B cell (primary cell): ENCODE results near the gene CCNA2. TPM values are rescaled to one million over a fixed set of nuclear protein-coding genes. Genes with fewer than 3 reads are reported as not detected.

ENCODE experiments used
- ATAC-seq: fragments of 200-7000 bp; cut with Tn5 transposase; one replicate; pipeline ENCODE4 v1.10.0; 2021; ENCODE audit warnings: low read depth, mild to moderate bottlenecking, moderate number of reproducible peaks, moderate library complexity
- CTCF ChIA-PET: fragments of 350-600 bp; sonication (Branson Sonifier 250); formaldehyde crosslinking; loops from one replicate; lab custom pipeline; 2021; ENCODE audit warnings: antibody characterized with exemption, inconsistent platforms; lab: Charles Lee
- POLR2A ChIA-PET: fragments of 350-600 bp; sonication (Branson Sonifier 250); formaldehyde crosslinking; loops from one replicate; lab custom pipeline; 2021; ENCODE audit warnings: antibody characterized with exemption; lab: Charles Lee
- DNase-seq: peaks from one replicate; pipeline ENCODE4 v3.0.0; 2013
- H2AFZ ChIP-seq: 2 replicates; pipeline ENCODE4 v1.6.1; 2012; ENCODE audit warnings: mild to moderate bottlenecking, low read depth, low read length; ENCODE audit not compliant: insufficient read depth, poor library complexity, severe bottlenecking
- H3K27ac ChIP-seq, 2 donors: 1 replicate in 1 of 2; 2 replicates in 1 of 2; pipeline ENCODE4 v1.5.1; 2012 to 2013; ENCODE audit warnings: low read length in 2 of 2, mild to moderate bottlenecking in 2 of 2, moderate library complexity in 1 of 2
- H3K27me3 ChIP-seq, 4 experiments: fragments of 200-600 bp in 1 of 4; sonication (generic) in 1 of 4; replicated peaks in 1 of 4; 1 replicate in 2 of 4; 2 replicates in 2 of 4; pipeline versions ENCODE4 v1.6.1 to v1.7.0; 2013 to 2016; ENCODE audit warnings: low read length in 3 of 4, mild to moderate bottlenecking in 2 of 4, mixed read lengths in 1 of 4, moderate library complexity in 1 of 4; ENCODE audit not compliant: insufficient read depth in 4 of 4, control insufficient read depth in 3 of 4; ENCODE audit errors: control extremely low read depth in 1 of 4
- H3K36me3 ChIP-seq, 2 experiments: replicated peaks in 1 of 2; 1 replicate in 1 of 2; 2 replicates in 1 of 2; pipeline versions ENCODE4 v1.6.1 to v1.7.1; 2013; ENCODE audit warnings: low read length in 1 of 2; ENCODE audit not compliant: insufficient read depth in 2 of 2, control insufficient read depth in 1 of 2; ENCODE audit errors: control extremely low read depth in 1 of 2, extremely low read depth in 1 of 2
- H3K4me1 ChIP-seq, 2 donors: fragments of 200-600 bp in 1 of 2; sonication (generic) in 1 of 2; 1 replicate in 1 of 2; 2 replicates in 1 of 2; pipeline versions ENCODE4 v1.5.1 to v1.6.1; 2013 to 2017; ENCODE audit warnings: low read length in 2 of 2; ENCODE audit not compliant: control insufficient read depth in 2 of 2, insufficient read depth in 2 of 2
- H3K4me2 ChIP-seq: replicated peaks from 2 replicates; pipeline ENCODE3; 2012; ENCODE audit warnings: mild to moderate bottlenecking, low read depth, low read length; ENCODE audit not compliant: poor library complexity, severe bottlenecking
- H3K4me3 ChIP-seq, 5 experiments: fragments of 200-600 bp in 1 of 5; sonication (generic) in 1 of 5; 1 replicate in 3 of 5; 2 replicates in 2 of 5; pipeline versions ENCODE4 v1.5.1 to v1.7.0; 2011 to 2016; ENCODE audit warnings: low read length in 4 of 5, mild to moderate bottlenecking in 4 of 5, low read depth in 2 of 5, control low read depth in 1 of 5, moderate library complexity in 1 of 5; ENCODE audit not compliant: insufficient read depth in 1 of 5; ENCODE audit errors: control extremely low read depth in 1 of 5, extremely low read depth in 1 of 5
- H3K79me2 ChIP-seq: fragments of 200-600 bp; sonication (generic); one replicate; pipeline ENCODE4 v1.6.0; 2016; ENCODE audit warnings: low read length; ENCODE audit not compliant: control insufficient read depth, insufficient read depth
- H3K9ac ChIP-seq: fragments of 200-600 bp; sonication (generic); 2 replicates; pipeline ENCODE4 v1.6.1; 2017; ENCODE audit warnings: mild to moderate bottlenecking, low read length, moderate library complexity
- H3K9me3 ChIP-seq, 3 donors: one replicate each; pipeline versions ENCODE4 v1.6.1 to v1.7.1; 2013; ENCODE audit warnings: low read length in 2 of 3; ENCODE audit not compliant: control insufficient read depth in 2 of 3, insufficient read depth in 1 of 3; ENCODE audit errors: control extremely low read depth in 1 of 3
- H4K20me1 ChIP-seq: 2 replicates; pipeline ENCODE4 v1.6.0; 2012; ENCODE audit warnings: mild to moderate bottlenecking, low read length; ENCODE audit not compliant: insufficient read depth, control insufficient read depth, poor library complexity, severe bottlenecking
- H3K27ac Mint-ChIP-seq: one replicate; pipeline ENCODE4 v1.8.0; 2021; ENCODE audit warnings: mixed read lengths
- H3K27me3 Mint-ChIP-seq: one replicate; pipeline ENCODE4 v1.8.0; 2021; ENCODE audit warnings: mixed read lengths
- H3K4me1 Mint-ChIP-seq: one replicate; pipeline ENCODE4 v1.8.0; 2021; ENCODE audit warnings: mixed read lengths
- H3K4me3 Mint-ChIP-seq: one replicate; pipeline ENCODE4 v1.8.0; 2021; ENCODE audit warnings: mixed read lengths
- H3K9me3 Mint-ChIP-seq: one replicate; pipeline ENCODE4 v1.8.0; 2022; ENCODE audit warnings: mixed read lengths; ENCODE audit not compliant: insufficient read depth
- EZH2 ChIP-seq: IDR thresholded peaks from 2 replicates; pipeline ENCODE4 v1.6.1; 2012; ENCODE audit warnings: borderline replicate concordance, low read depth, mild to moderate bottlenecking, moderate library complexity, low read length; ENCODE audit not compliant: insufficient read depth, poor library complexity, severe bottlenecking
- WGBS: methylation state at CpG from one replicate; pipeline ENCODE4 v1.1.5; 2013; ENCODE audit warnings: missing lambda C conversion rate; ENCODE audit not compliant: insufficient coverage; 5-methylcytosine and 5-hydroxymethylcytosine counted together
- intact Hi-C: fragments of 100-400 bp; cut with micrococcal nuclease; formaldehyde crosslinking; loops from one replicate; pipeline ENCODE4 v1.10.0; 2022
- polyA plus RNA-seq: library from polyadenylated mRNA; depleted of rRNA; stranded (reverse); fragments of >200 nt; gene quantifications from 2 replicates; pipeline ENCODE4 v1.2.3, GENCODE V29; 2012
- total RNA-seq, 2 donors: library from RNA; stranded (reverse); fragments of 120-200 nt in 1 of 2; gene quantifications; 1 replicate in 1 of 2; 2 replicates in 1 of 2; pipeline versions ENCODE4 v1.2.3 to v1.2.4, GENCODE V29; 2013 to 2022
- TF ChIP-seq, protein P1 (sequence below): fragments of 200-600 bp; IDR thresholded peaks from one replicate; pipeline ENCODE4 v1.8.0; 2022; ENCODE audit warnings: antibody characterized with exemption, mild to moderate bottlenecking

Gene CCNA2
- total and polyA plus RNA-seq, 2 donors (not counting 1 experiment from before 2014, with no cell fraction given), result 0.84 to 0.94 TPM

DNA sequence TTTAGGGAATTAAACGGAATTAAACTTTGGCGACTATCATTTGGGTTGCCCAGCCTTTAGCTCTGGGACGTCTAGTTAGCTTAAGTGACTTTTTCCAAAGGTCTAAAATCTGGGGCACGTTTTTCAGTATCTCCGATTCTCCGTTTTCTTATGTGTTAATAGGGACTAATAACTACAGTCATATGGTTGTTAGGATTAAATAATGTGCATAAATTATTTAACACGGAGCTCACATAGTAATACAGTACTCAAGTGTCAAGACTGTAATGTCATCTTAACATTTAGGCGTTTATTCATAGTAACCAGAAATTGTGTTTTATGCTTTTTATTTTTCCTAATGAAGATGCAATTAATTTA lies 466 bp upstream of the CCNA2 start:
- peak overlapping the region; percentile 87 for H3K27ac Mint-ChIP-seq
- Histone ChIP-seq H3K36me3 (peaks cover 0 to 2% of the 10 kb centered on the region in 2 experiments), H3K4me1 (peaks cover 8 to 10% of the 10 kb centered on the region in 2 donors), H3K4me2 (peak overlapping the region; percentile 100), H3K4me3 (peak overlapping the region; percentile 46 to 96 (median 74)), H3K79me2 (peaks cover 9% of the 10 kb centered on the region), H2AFZ (peak overlapping the region; percentile 91), H3K9me3 (no peaks in the 10 kb centered on the region), H3K9ac (peak overlapping the region; percentile 91), H4K20me1 (no peaks in the 10 kb centered on the region), H3K27me3 (no peaks in the 10 kb centered on the region), H3K27ac (peak overlapping the region; percentile 62 to 82)
- WGBS, result 0% methylated on average over 4 of the region's 8 CpGs
- no peak for TF ChIP-seq EZH2
- TF ChIP-seq, protein P1, sequence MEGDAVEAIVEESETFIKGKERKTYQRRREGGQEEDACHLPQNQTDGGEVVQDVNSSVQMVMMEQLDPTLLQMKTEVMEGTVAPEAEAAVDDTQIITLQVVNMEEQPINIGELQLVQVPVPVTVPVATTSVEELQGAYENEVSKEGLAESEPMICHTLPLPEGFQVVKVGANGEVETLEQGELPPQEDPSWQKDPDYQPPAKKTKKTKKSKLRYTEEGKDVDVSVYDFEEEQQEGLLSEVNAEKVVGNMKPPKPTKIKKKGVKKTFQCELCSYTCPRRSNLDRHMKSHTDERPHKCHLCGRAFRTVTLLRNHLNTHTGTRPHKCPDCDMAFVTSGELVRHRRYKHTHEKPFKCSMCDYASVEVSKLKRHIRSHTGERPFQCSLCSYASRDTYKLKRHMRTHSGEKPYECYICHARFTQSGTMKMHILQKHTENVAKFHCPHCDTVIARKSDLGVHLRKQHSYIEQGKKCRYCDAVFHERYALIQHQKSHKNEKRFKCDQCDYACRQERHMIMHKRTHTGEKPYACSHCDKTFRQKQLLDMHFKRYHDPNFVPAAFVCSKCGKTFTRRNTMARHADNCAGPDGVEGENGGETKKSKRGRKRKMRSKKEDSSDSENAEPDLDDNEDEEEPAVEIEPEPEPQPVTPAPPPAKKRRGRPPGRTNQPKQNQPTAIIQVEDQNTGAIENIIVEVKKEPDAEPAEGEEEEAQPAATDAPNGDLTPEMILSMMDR, result no peak
- ATAC-seq, result no peak
- H3K9me3 Mint-ChIP-seq, result no peaks in the 10 kb centered on the region
- DNase-seq, result no peak
- H3K27me3 Mint-ChIP-seq, result no peaks in the 10 kb centered on the region
- intact Hi-C loops, result loop anchor here (1.0 to 5.0 kb wide), 4 partner anchors 46 to 1098 kb away; partner anchors contain the start of genes BBS12, BBS7 and NUDT6
- peaks cover 16% of the 10 kb centered on the region for H3K4me1 Mint-ChIP-seq
- POLR2A ChIA-PET, result interaction anchor here (1.5 kb wide), 1 partner anchor 23 kb away, joined by 7 read pairs; the partner anchor contains the start of gene EXOSC9
- CTCF ChIA-PET, result interaction anchor here (1.3 kb wide), 2 partner anchors 40 to 46 kb away, joined by 3 to 5 read pairs; partner anchors contain the start of gene BBS7
- peak overlapping the region; percentile 90 for H3K4me3 Mint-ChIP-seq

DNA sequence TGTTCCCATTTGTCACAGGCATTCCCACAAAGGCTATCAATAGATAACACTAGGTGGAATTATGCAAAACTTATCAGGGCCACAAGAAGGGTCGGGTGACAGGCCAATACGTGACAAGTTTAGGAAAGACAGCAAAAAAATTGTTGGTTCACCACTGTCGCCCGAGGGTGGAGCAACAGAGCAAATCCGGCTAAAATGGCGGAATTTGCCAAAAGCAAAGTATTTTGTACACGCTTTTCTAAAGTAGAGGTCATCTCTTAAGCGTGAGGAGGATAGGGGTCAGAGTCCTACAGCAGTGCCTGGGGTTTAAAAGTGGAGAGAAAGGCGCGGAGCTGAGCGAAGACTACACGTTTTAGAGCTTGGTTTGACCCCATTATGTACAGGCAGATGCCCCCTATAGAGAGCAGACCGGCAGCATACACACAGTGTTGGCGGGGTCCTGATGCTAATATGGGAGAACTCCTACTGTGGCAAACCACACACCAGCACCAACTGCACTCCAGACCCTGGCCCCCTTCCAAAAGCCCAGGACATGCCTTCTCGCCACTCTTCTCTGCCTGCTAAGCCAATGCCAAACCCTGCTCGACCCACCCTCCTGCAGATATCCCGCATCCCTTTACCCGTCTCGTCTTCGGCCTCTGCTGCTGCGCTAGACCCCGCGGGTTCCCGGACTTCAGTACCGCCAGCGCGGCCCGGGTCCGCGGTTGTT lies 733 bp downstream of the CCNA2 start:
- Histone ChIP-seq H3K27ac (no peak overlapping the region), H3K4me2 (peak overlapping the region; percentile 100), H3K9me3 (no peaks in the 10 kb centered on the region), H3K36me3 (peaks cover 2 to 3% of the 10 kb centered on the region in 2 experiments), H2AFZ (peak overlapping the region; percentile 91), H3K27me3 (no peaks in the 10 kb centered on the region), H3K79me2 (peaks cover 9% of the 10 kb centered on the region), H3K4me3 (peak overlapping the region; percentile 46 to 96 (median 74)), H4K20me1 (no peaks in the 10 kb centered on the region), H3K4me1 (peaks cover 8 to 10% of the 10 kb centered on the region in 2 donors), H3K9ac (peak overlapping the region; percentile 91)
- CTCF ChIA-PET, result no interaction called here
- no peaks in the 10 kb centered on the region for H3K9me3 Mint-ChIP-seq
- POLR2A ChIA-PET, result no interaction called here
- H3K4me1 Mint-ChIP-seq, result peaks cover 16% of the 10 kb centered on the region
- H3K27me3 Mint-ChIP-seq, result no peaks in the 10 kb centered on the region
- ATAC-seq (no peak), DNase-seq (peak; percentile 33)
- peak overlapping the region; percentile 90 for H3K4me3 Mint-ChIP-seq
- intact Hi-C loops, result loop anchor here (1.0 to 5.0 kb wide), 2 partner anchors 22 to 1099 kb away; partner anchors contain the start of genes EXOSC9 and NUDT6
- peak overlapping the region; percentile 11 for H3K27ac Mint-ChIP-seq
- WGBS, result under 1% methylated on average over 26 of the region's 30 CpGs
- TF ChIP-seq EZH2, result no peak
- TF ChIP-seq, protein P1, result no peak
